GM21717 (cell line): ENCODE data around the gene ALPG.
A peak's percentile ranks its signal among the peaks of the same experiment; 100 is the strongest.
"Not testable (repeated sequence)": the region's sequence is repeated elsewhere in the genome, so short reads cannot be mapped to it uniquely, and the experiment has no call there.

ENCODE experiments used
- ATAC-seq: cut with Tn5 transposase; IDR thresholded peaks from one replicate; pipeline ENCODE4 v1.9.1; 2021; ENCODE audit warnings: mild to moderate bottlenecking, moderate library complexity; ENCODE audit not compliant: unreplicated experiment

The ALPG gene

GRCh38 chr2:232438951-232439757, 32.5 kb downstream of the ALPG start:
- ATAC-seq = no peak

GRCh38 chr2:232439758-232440135, 33.1 kb downstream of the ALPG start:
- ATAC-seq = no peak

- peak; percentile 54 for ATAC-seq
These were observed 33.8 kb downstream of the ALPG start for GRCh38 chr2:232440220-232441018.

GRCh38 chr2:232441147-232441651, 34.6 kb downstream of the ALPG start:
- no peak for ATAC-seq

GRCh38 chr2:232441922-232442321, 35.3 kb downstream of the ALPG start:
- ATAC-seq = not testable (repeated sequence)

- not testable (repeated sequence) for ATAC-seq
These were observed 35.8 kb downstream of the ALPG start for GRCh38 chr2:232442431-232442830.

- not testable (repeated sequence) for ATAC-seq
These were observed 36.4 kb downstream of the ALPG start for GRCh38 chr2:232443047-232443446.

GRCh38 chr2:232443669-232444408, 37.2 kb downstream of the ALPG start:
- ATAC-seq = not testable (repeated sequence)

- no peak for ATAC-seq
These were observed 37.9 kb downstream of the ALPG start for GRCh38 chr2:232444409-232445148.

GRCh38 chr2:232445149-232445885, 38.7 kb downstream of the ALPG start:
- not testable (repeated sequence) for ATAC-seq

GRCh38 chr2:232446266-232446777, 39.7 kb downstream of the ALPG start:
- not testable (repeated sequence) for ATAC-seq

GRCh38 chr2:232447091-232447620, 40.5 kb downstream of the ALPG start:
- ATAC-seq = no peak

GRCh38 chr2:232447638-232448303, 41.1 kb downstream of the ALPG start:
- ATAC-seq = no peak

- ATAC-seq = no peak
These were observed 41.7 kb downstream of the ALPG start for GRCh38 chr2:232448304-232448690.

- ATAC-seq = no peak
These were observed 43.3 kb downstream of the ALPG start for GRCh38 chr2:232449964-232450363.

- ATAC-seq = not testable (repeated sequence)
These were observed 45.0 kb downstream of the ALPG start for GRCh38 chr2:232451645-232452044.

GRCh38 chr2:232454630-232455029, 48.0 kb downstream of the ALPG start:
- ATAC-seq = no peak

- no peak for ATAC-seq
These were observed 49.0 kb downstream of the ALPG start, which contains the start of gene ALPI for GRCh38 chr2:232455426-232456255. Gene ALPI, plus strand, starts transcription at chr2:232456153. Its CDS starts 47 bp downstream, at chr2:232456200.
